ENCODE measurements around the gene FOXO1. TPM values are rescaled to one million over a fixed set of nuclear protein-coding genes. Genes with fewer than 3 reads are reported as not detected.

Gene FOXO1
- total and polyA plus RNA-seq, 2 of the 13 experiments (the other 11 are each of a cell fraction or from before 2014, with no cell fraction given) = 8.1 to 13.1 TPM

GRCh38 chr13:40568246-40569023 lies 98.0 kb downstream of the FOXO1 start (continued):
- TF ChIP-seq HNF4G (IDR thresholded peaks at IDR 0.05; ENCODE audit: borderline replicate concordance, low read depth, low read length) (no peak), HNF4G (CRISPR knock-in tag; IDR thresholded peaks at IDR 0.05; ENCODE audit: borderline replicate concordance, low read depth) (no peak), ZEB1 (IDR thresholded peaks at IDR 0.05; ENCODE audit: insufficient replicate concordance, low read depth) (no peak), E2F5 (CRISPR knock-in tag; conservative IDR thresholded peaks at IDR 0.05) (no peak), ARID2 (CRISPR knock-in tag; IDR thresholded peaks at IDR 0.05; ENCODE audit: borderline replicate concordance) (no peak), RORA (CRISPR knock-in tag; IDR thresholded peaks at IDR 0.05) (no peak), SAFB2 (CRISPR knock-in tag; IDR thresholded peaks at IDR 0.05; ENCODE audit: borderline replicate concordance, low read depth) (no peak), FUBP1 (CRISPR knock-in tag; IDR thresholded peaks at IDR 0.05; ENCODE audit: borderline replicate concordance) (no peak), ZNF777 (CRISPR knock-in tag; IDR thresholded peaks at IDR 0.05) (no peak), ZC3H13 (CRISPR knock-in tag; IDR thresholded peaks at IDR 0.05) (no peak), ZNF207 (IDR thresholded peaks at IDR 0.05; ENCODE audit: borderline replicate concordance) (no peak), ERF (CRISPR knock-in tag; IDR thresholded peaks at IDR 0.05) (no peak; the same call in 1 of the 2 replicates), ZNF260 (CRISPR knock-in tag; IDR thresholded peaks at IDR 0.05; ENCODE audit: borderline replicate concordance, low read depth) (no peak), ZNF331 (CRISPR knock-in tag; IDR thresholded peaks at IDR 0.05) (peak; percentile 21; the same call in 1 of the 2 replicates), JUN (CRISPR knock-in tag; IDR thresholded peaks at IDR 0.05) (no peak), NR2F6 (IDR thresholded peaks at IDR 0.05) (peak; percentile 34; the same call in 1 of the 2 replicates), NR2F6 (CRISPR knock-in tag; IDR thresholded peaks at IDR 0.05) (no peak), KDM6A (CRISPR knock-in tag; IDR thresholded peaks at IDR 0.05; ENCODE audit: low read depth) (0 out of 2 replicates have a peak, but pooled peaks have one; percentile 32), ZNF333 (CRISPR knock-in tag; IDR thresholded peaks at IDR 0.05; ENCODE audit: borderline replicate concordance) (no peak), BCL6 (CRISPR knock-in tag; IDR thresholded peaks at IDR 0.05) (0 out of 2 replicates have a peak, but pooled peaks have one; percentile 47), DNMT3B (CRISPR knock-in tag; conservative IDR thresholded peaks at IDR 0.05) (no peak)
- TF ChIP-seq, protein P1, sequence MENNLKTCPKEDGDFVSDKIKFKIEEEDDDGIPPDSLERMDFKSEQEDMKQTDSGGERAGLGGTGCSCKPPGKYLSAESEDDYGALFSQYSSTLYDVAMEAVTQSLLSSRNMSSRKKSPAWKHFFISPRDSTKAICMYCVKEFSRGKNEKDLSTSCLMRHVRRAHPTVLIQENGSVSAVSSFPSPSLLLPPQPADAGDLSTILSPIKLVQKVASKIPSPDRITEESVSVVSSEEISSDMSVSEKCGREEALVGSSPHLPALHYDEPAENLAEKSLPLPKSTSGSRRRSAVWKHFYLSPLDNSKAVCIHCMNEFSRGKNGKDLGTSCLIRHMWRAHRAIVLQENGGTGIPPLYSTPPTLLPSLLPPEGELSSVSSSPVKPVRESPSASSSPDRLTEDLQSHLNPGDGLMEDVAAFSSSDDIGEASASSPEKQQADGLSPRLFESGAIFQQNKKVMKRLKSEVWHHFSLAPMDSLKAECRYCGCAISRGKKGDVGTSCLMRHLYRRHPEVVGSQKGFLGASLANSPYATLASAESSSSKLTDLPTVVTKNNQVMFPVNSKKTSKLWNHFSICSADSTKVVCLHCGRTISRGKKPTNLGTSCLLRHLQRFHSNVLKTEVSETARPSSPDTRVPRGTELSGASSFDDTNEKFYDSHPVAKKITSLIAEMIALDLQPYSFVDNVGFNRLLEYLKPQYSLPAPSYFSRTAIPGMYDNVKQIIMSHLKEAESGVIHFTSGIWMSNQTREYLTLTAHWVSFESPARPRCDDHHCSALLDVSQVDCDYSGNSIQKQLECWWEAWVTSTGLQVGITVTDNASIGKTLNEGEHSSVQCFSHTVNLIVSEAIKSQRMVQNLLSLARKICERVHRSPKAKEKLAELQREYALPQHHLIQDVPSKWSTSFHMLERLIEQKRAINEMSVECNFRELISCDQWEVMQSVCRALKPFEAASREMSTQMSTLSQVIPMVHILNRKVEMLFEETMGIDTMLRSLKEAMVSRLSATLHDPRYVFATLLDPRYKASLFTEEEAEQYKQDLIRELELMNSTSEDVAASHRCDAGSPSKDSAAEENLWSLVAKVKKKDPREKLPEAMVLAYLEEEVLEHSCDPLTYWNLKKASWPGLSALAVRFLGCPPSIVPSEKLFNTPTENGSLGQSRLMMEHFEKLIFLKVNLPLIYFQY (CRISPR knock-in tag; IDR thresholded peaks at IDR 0.05; ENCODE audit: borderline replicate concordance) = no peak
- TF ChIP-seq, protein P2, sequence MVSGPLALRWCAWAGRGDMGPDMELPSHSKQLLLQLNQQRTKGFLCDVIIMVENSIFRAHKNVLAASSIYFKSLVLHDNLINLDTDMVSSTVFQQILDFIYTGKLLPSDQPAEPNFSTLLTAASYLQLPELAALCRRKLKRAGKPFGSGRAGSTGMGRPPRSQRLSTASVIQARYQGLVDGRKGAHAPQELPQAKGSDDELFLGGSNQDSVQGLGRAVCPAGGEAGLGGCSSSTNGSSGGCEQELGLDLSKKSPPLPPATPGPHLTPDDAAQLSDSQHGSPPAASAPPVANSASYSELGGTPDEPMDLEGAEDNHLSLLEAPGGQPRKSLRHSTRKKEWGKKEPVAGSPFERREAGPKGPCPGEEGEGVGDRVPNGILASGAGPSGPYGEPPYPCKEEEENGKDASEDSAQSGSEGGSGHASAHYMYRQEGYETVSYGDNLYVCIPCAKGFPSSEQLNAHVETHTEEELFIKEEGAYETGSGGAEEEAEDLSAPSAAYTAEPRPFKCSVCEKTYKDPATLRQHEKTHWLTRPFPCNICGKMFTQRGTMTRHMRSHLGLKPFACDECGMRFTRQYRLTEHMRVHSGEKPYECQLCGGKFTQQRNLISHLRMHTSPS (CRISPR knock-in tag; IDR thresholded peaks at IDR 0.05; ENCODE audit: low read depth) = no peak
